RWPE2 (cell line): Measurements from ENCODE around the gene FMNL3.

Experiments used
- ATAC-seq: fragments of 200-7000 bp; cut with Tn5 transposase; 3 replicates; pipeline ENCODE4 v1.9.1; 2021; ENCODE audit warnings: low read depth
- DNase-seq: peaks from one replicate; pipeline ENCODE4 v3.0.0-alpha.2; 2020; ENCODE audit warnings: low spot score
- H3K27ac ChIP-seq: fragments of 450-650 bp; 2 replicates; pipeline ENCODE4 v1.5.1; 2017; ENCODE audit warnings: mild to moderate bottlenecking; ENCODE audit not compliant: poor library complexity, severe bottlenecking
- H3K27me3 ChIP-seq: fragments of 250-450 bp; sonication (Bioruptor Pico); 2 replicates; pipeline ENCODE4 v1.5.1; 2021; ENCODE audit warnings: mild to moderate bottlenecking, moderate library complexity; ENCODE audit not compliant: insufficient read depth, poor library complexity, severe bottlenecking
- H3K36me3 ChIP-seq: fragments of 250-450 bp; sonication (Bioruptor Pico); 2 replicates; pipeline ENCODE4 v1.5.1; 2020; ENCODE audit warnings: low read depth, mild to moderate bottlenecking, moderate library complexity
- H3K4me1 ChIP-seq: fragments of 250-450 bp; sonication (Bioruptor Pico); 2 replicates; pipeline ENCODE4 v1.5.1; 2021; ENCODE audit warnings: mild to moderate bottlenecking, moderate library complexity; ENCODE audit not compliant: insufficient read depth, poor library complexity, severe bottlenecking
- H3K4me3 ChIP-seq: fragments of 250-450 bp; sonication (Bioruptor Pico); 2 replicates; pipeline ENCODE4 v1.5.1; 2021; ENCODE audit warnings: mild to moderate bottlenecking, moderate library complexity; ENCODE audit not compliant: severe bottlenecking
- H3K9me3 ChIP-seq: fragments of 250-450 bp; sonication (Bioruptor Pico); 2 replicates; pipeline ENCODE4 v1.5.1; 2021; ENCODE audit warnings: mild to moderate bottlenecking, moderate library complexity; ENCODE audit not compliant: severe bottlenecking
- TF ChIP-seq, protein P1 (sequence below): fragments of 450-650 bp; IDR thresholded peaks from one replicate; pipeline ENCODE4 v1.5.1; 2017; ENCODE audit warnings: mild to moderate bottlenecking, moderate library complexity; ENCODE audit not compliant: poor library complexity, severe bottlenecking

FMNL3 gene

DNA sequence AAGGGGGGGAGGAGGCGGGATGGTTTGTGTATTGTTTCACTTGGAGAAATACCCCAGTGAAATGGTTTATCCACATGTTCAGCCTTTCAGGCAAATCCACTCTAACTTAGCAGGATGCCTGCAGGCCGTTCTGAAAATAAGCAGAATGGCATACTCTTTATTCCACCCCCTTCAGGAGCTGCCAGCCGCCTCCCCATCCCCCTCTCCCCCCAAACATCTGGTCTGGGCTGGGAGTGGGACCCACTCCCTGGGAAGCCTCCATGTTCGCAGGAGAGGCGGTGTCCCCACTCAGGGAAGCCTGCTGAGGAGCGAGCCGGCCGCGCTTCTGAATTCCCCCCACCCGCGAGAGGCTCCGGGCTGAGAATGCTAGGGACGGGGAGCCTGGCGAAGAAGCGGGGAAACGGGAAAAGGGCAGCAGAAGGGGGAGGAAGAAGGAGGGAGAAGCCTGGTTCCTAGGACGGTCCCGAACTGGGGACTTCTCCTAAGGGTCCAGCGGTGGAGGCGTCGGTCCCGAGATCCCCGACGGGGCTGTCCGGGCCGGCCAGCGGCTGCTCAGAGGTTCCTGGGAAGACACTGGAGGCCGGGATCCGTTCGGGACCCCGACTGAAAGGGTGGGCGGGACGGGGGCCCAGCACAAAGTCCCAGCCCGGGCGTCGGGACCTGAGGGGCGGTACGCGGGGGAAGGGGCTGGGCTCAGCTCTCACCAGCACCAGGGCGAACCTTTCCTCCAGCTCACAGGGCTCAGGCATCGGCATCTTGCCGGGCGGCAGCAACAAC, 666 bp downstream of the FMNL3 start:
- peaks cover 7% of the 10 kb centered on the region for H3K4me1 ChIP-seq
- DNase-seq (no peak), ATAC-seq (peak; percentile 50)
- H3K27ac ChIP-seq = peak overlapping the region; percentile 37
- H3K27me3 ChIP-seq = no peaks in the 10 kb centered on the region
- H3K36me3 ChIP-seq = no peaks in the 10 kb centered on the region
- H3K9me3 ChIP-seq = no peaks in the 10 kb centered on the region
- H3K4me3 ChIP-seq = peak overlapping the region; percentile 69
- TF ChIP-seq, protein P1, sequence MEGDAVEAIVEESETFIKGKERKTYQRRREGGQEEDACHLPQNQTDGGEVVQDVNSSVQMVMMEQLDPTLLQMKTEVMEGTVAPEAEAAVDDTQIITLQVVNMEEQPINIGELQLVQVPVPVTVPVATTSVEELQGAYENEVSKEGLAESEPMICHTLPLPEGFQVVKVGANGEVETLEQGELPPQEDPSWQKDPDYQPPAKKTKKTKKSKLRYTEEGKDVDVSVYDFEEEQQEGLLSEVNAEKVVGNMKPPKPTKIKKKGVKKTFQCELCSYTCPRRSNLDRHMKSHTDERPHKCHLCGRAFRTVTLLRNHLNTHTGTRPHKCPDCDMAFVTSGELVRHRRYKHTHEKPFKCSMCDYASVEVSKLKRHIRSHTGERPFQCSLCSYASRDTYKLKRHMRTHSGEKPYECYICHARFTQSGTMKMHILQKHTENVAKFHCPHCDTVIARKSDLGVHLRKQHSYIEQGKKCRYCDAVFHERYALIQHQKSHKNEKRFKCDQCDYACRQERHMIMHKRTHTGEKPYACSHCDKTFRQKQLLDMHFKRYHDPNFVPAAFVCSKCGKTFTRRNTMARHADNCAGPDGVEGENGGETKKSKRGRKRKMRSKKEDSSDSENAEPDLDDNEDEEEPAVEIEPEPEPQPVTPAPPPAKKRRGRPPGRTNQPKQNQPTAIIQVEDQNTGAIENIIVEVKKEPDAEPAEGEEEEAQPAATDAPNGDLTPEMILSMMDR = no peak

DNA sequence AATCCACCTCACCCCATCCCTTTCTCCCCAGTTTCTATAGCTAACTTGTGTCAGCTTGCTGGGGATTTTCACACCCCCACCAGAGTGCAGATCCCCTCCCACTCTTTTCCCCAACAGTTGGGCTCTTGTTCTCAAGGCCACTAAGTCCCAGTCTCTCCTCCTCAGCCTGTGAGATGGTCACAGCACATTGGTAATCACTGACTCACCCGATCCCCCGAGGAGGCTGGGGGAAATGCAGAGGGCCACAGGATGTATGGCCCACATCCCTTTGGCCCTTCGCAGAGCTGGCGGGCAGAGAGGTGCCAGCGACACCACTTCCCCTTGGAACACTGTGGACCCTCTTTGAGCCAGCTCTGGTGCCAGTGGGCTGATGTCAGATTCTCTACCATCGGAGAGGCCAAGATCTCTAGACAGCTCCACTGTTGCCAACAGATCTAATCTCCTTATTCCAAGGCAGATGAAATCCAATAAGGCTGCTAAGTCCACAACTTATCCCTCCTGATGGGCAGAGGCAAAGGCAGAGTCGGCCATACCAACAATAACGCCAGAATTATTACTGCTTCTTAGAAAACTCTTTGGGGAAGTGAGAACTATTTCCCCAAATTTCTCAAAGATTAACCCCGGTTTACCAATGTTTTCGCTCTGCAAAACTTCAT, 1.6 kb downstream of the FMNL3 start:
- TF ChIP-seq, protein P1 = no peak
- no peak for DNase-seq
- H3K9me3 ChIP-seq = no peaks in the 10 kb centered on the region
- peak overlapping the region; percentile 69 for H3K4me3 ChIP-seq
- H3K27me3 ChIP-seq = no peaks in the 10 kb centered on the region
- peaks cover 7% of the 10 kb centered on the region for H3K4me1 ChIP-seq
- no peaks in the 10 kb centered on the region for H3K36me3 ChIP-seq
- ATAC-seq = no peak
- H3K27ac ChIP-seq = no peak overlapping the region

DNA sequence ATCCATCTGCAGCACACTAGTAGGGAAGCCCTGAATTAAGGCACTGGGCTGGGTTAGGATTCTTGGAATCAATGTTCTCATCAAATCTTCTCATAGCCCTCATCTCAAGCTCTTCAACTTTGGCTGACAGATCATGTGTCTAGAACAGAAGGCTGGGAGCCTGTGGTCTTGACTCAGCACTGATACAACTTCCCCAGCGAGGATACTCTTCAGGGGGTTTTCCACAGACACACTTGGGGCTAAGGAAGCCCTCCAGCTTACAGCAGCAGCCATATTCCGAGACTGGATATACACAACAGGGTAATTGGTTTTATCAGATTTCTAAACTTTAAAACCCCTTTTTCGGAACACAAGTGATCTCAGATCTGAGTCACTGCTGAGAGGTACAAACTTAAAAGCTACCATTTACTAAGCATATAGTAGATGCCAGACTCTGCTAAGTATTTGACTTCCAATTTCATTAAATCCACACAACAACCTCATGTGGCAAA, 3.5 kb downstream of the FMNL3 start:
- Histone ChIP-seq H3K36me3 (no peaks in the 10 kb centered on the region), H3K27me3 (no peaks in the 10 kb centered on the region), H3K4me1 (peaks cover 7% of the 10 kb centered on the region), H3K4me3 (no peak overlapping the region), H3K9me3 (no peaks in the 10 kb centered on the region), H3K27ac (no peak overlapping the region)
- no peak for ATAC-seq
- no peak for DNase-seq
- TF ChIP-seq, protein P1 = no peak

DNA sequence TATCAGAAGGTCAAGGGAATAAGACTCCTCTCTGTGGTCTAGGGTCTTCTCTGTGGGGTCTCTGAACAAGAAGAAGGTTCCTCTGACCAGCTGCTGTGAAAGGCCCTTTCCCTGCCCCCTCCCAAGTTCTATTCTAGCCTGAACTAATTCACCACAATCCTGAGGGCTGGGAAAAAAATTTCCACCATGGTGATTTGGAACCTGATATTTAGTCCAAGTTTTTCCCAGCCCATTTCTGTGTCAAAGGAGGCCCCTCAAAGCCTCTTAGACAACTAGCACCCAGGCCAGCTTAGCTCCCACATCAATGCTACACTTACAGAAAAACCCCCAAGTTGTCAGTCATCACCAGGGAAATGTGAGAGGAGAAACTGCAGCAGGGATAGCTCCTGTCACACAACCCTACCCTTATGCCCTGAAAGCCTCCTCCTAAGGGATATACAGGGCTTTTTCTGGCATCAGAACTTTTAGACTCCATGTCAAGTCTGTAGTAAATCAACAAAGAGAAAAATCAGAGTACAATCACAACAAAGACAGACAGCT, 4.5 kb downstream of the FMNL3 start:
- Histone ChIP-seq H3K36me3 (no peaks in the 10 kb centered on the region), H3K27me3 (no peaks in the 10 kb centered on the region), H3K27ac (no peak overlapping the region), H3K4me1 (peaks cover 7% of the 10 kb centered on the region), H3K4me3 (no peak overlapping the region), H3K9me3 (no peaks in the 10 kb centered on the region)
- TF ChIP-seq, protein P1 = no peak
- DNase-seq = no peak
- ATAC-seq = no peak
